Mesothelial cell of epicardium (in vitro differentiated cells): Measurements from ENCODE around the gene GAK. TPM values are rescaled to one million over a fixed set of nuclear protein-coding genes. Genes with fewer than 3 reads are reported as not detected.
"Not testable (repeated sequence)": the region's sequence is repeated elsewhere in the genome, so short reads cannot be mapped to it uniquely, and the experiment has no call there.

Experiments used
- DNase-seq, 2 experiments: peaks; one replicate each; pipeline ENCODE4 v3.0.0; 2021; ENCODE audit warnings: low spot score in 2 of 2; ENCODE audit not compliant: unreplicated experiment in 2 of 2
- H3K27ac Mint-ChIP-seq: 2 replicates; pipeline ENCODE4 v1.8.0; 2021; ENCODE audit warnings: mixed read lengths
- H3K27me3 Mint-ChIP-seq: 2 replicates; pipeline ENCODE4 v1.8.0; 2021; ENCODE audit warnings: low read depth, mixed read lengths
- H3K36me3 Mint-ChIP-seq: 2 replicates; pipeline ENCODE4 v1.8.0; 2021; ENCODE audit warnings: mixed read lengths
- H3K4me1 Mint-ChIP-seq: 2 replicates; pipeline ENCODE4 v1.8.0; 2021; ENCODE audit warnings: mixed read lengths
- H3K4me3 Mint-ChIP-seq: 2 replicates; pipeline ENCODE4 v1.8.0; 2021; ENCODE audit warnings: mild to moderate bottlenecking, moderate library complexity, mixed read lengths
- H3K9me3 Mint-ChIP-seq: 2 replicates; pipeline ENCODE4 v1.8.0; 2021; ENCODE audit warnings: mixed read lengths
- CTCF ChIP-seq: fragments of 200-600 bp; sonication (generic); IDR thresholded peaks from one replicate; pipeline ENCODE4 v1.5.0; 2021; ENCODE audit warnings: antibody characterized with exemption; ENCODE audit not compliant: unreplicated experiment
- total RNA-seq: library from RNA; stranded (reverse); gene quantifications from 3 replicates; pipeline ENCODE4 v1.2.1, GENCODE V29; 2021

The GAK gene
- 113 to 114 TPM (median 114 TPM) in 3 replicates for total RNA-seq

GRCh38 chr4:931960-932712 is at the start of gene GAK, which contains the start of gene TMEM175:
Gene GAK, minus strand, starts transcription at chr4:932316. Its CDS starts 129 bp downstream, at chr4:932187.
Gene TMEM175, plus strand, starts transcription at chr4:932460. Its CDS starts 15,280 bp downstream, at chr4:947740.
- Mint-ChIP-seq H3K4me3 (peak within 1 kb of the TSS; percentile 93), H3K27me3 (no peaks in the 10 kb centered on the region), H3K36me3 (no peaks in the 10 kb centered on the region), H3K27ac (peak within 1 kb of the TSS; percentile 94), H3K4me1 (peaks cover 25% of the 10 kb centered on the region), H3K9me3 (no peaks in the 10 kb centered on the region)
- TF ChIP-seq CTCF = no peak
- DNase-seq = peak; percentile 95 to 98

- no peak for TF ChIP-seq CTCF
- H3K36me3 Mint-ChIP-seq = no peaks in the 10 kb centered on the region
- H3K27me3 Mint-ChIP-seq = no peaks in the 10 kb centered on the region
- H3K27ac Mint-ChIP-seq = no peak overlapping the region
- H3K4me1 Mint-ChIP-seq = peaks cover 2% of the 10 kb centered on the region
- no peak overlapping the region for H3K4me3 Mint-ChIP-seq
- DNase-seq = no peak
- no peaks in the 10 kb centered on the region for H3K9me3 Mint-ChIP-seq
Observed at GRCh38 chr4:978957-979701, 47.0 kb upstream of the GAK start.

- H3K27me3 Mint-ChIP-seq, H3K36me3 Mint-ChIP-seq, H3K9me3 Mint-ChIP-seq, H3K4me3 Mint-ChIP-seq, DNase-seq, H3K4me1 Mint-ChIP-seq, H3K27ac Mint-ChIP-seq: not testable (repeated sequence)
Observed at GRCh38 chr4:976016-976415, 43.9 kb upstream of the GAK start.

GRCh38 chr4:974668-975067 is 42.6 kb upstream of the GAK start:
- TF ChIP-seq CTCF = no peak
- Mint-ChIP-seq H3K4me3 (no peak overlapping the region), H3K4me1 (peaks cover 2% of the 10 kb centered on the region), H3K27me3 (peaks cover 9% of the 10 kb centered on the region), H3K27ac (no peak overlapping the region), H3K9me3 (no peaks in the 10 kb centered on the region), H3K36me3 (no peaks in the 10 kb centered on the region)
- DNase-seq = no peak

- no peaks in the 10 kb centered on the region for H3K36me3 Mint-ChIP-seq
- no peak for TF ChIP-seq CTCF
- peak; percentile 73 to 83 for DNase-seq
- H3K27ac Mint-ChIP-seq = no peak within 1 kb of the TSS
- peak within 1 kb of the TSS; percentile 52 for H3K4me3 Mint-ChIP-seq
- no peaks in the 10 kb centered on the region for H3K9me3 Mint-ChIP-seq
- no peaks in the 10 kb centered on the region for H3K4me1 Mint-ChIP-seq
- peaks cover 15% of the 10 kb centered on the region for H3K27me3 Mint-ChIP-seq
Observed at GRCh38 chr4:973431-974397, 41.6 kb upstream of the GAK start, which contains the start of gene DGKQ. Gene DGKQ, minus strand, starts transcription at chr4:973569. Its CDS starts 87 bp downstream, at chr4:973482.
